Nephron (organoid): Measurements from ENCODE around the gene L3MBTL4.

ENCODE experiments used
- H3K27ac Mint-ChIP-seq, 3 experiments: 2 replicates each; pipeline ENCODE4 v1.8.0; 2020; ENCODE audit warnings: mixed read lengths in 3 of 3, mild to moderate bottlenecking in 2 of 3, moderate library complexity in 1 of 3
- H3K27me3 Mint-ChIP-seq: 2 replicates; pipeline ENCODE4 v1.8.0; 2021; ENCODE audit warnings: low read depth, mild to moderate bottlenecking, moderate library complexity, mixed read lengths
- H3K36me3 Mint-ChIP-seq: 2 replicates; pipeline ENCODE4 v1.8.0; 2020; ENCODE audit warnings: low read depth, mixed read lengths
- H3K4me1 Mint-ChIP-seq: 2 replicates; pipeline ENCODE4 v1.8.0; 2020; ENCODE audit warnings: mixed read lengths
- H3K4me3 Mint-ChIP-seq, 3 experiments: 2 replicates each; pipeline ENCODE4 v1.8.0; 2020; ENCODE audit warnings: mild to moderate bottlenecking in 3 of 3, mixed read lengths in 3 of 3, moderate library complexity in 2 of 3
- H3K9me3 Mint-ChIP-seq: 2 replicates; pipeline ENCODE4 v1.8.0; 2020; ENCODE audit warnings: mixed read lengths
- CTCF ChIP-seq, 3 experiments: fragments of 200-600 bp; sonication (generic); IDR thresholded peaks; one replicate each; pipeline ENCODE4 v1.5.0; 2021; ENCODE audit warnings: antibody characterized with exemption in 3 of 3; ENCODE audit not compliant: unreplicated experiment in 3 of 3

The L3MBTL4 gene

GRCh38 chr18:6362559-6363129 is 52.1 kb downstream of the L3MBTL4 start:
- peak overlapping the region; percentile 35 to 54 (median 42) for H3K27ac Mint-ChIP-seq
- H3K27me3 Mint-ChIP-seq = peaks cover 13% of the 10 kb centered on the region
- H3K4me1 Mint-ChIP-seq = peaks cover 23% of the 10 kb centered on the region
- H3K9me3 Mint-ChIP-seq = no peaks in the 10 kb centered on the region
- no peak for TF ChIP-seq CTCF (IDR thresholded peaks at IDR 0.05; ENCODE audit: unreplicated experiment in 3 of 3)
- peak overlapping the region in 1 of 3 experiments; percentile 37 for H3K4me3 Mint-ChIP-seq
- no peaks in the 10 kb centered on the region for H3K36me3 Mint-ChIP-seq

- no peaks in the 10 kb centered on the region for H3K9me3 Mint-ChIP-seq
- H3K4me3 Mint-ChIP-seq = no peak overlapping the region
- H3K27ac Mint-ChIP-seq = no peak overlapping the region
- peaks cover 9% of the 10 kb centered on the region for H3K27me3 Mint-ChIP-seq
- peaks cover 4% of the 10 kb centered on the region for H3K4me1 Mint-ChIP-seq
- H3K36me3 Mint-ChIP-seq = no peaks in the 10 kb centered on the region
- no peak for TF ChIP-seq CTCF (IDR thresholded peaks at IDR 0.05; ENCODE audit: unreplicated experiment in 3 of 3)
These were observed 57.0 kb downstream of the L3MBTL4 start for GRCh38 chr18:6357668-6358067.

- Mint-ChIP-seq H3K36me3 (no peaks in the 10 kb centered on the region), H3K4me3 (no peak overlapping the region), H3K9me3 (no peaks in the 10 kb centered on the region), H3K27ac (no peak overlapping the region), H3K27me3 (peaks cover 4% of the 10 kb centered on the region), H3K4me1 (no peaks in the 10 kb centered on the region)
- TF ChIP-seq CTCF (IDR thresholded peaks at IDR 0.05; ENCODE audit: unreplicated experiment in 3 of 3) = no peak
These were observed 58.7 kb downstream of the L3MBTL4 start for GRCh38 chr18:6355789-6356589.

- H3K4me3 Mint-ChIP-seq = no peak overlapping the region
- H3K36me3 Mint-ChIP-seq = no peaks in the 10 kb centered on the region
- TF ChIP-seq CTCF (IDR thresholded peaks at IDR 0.05; ENCODE audit: unreplicated experiment in 3 of 3) = no peak
- H3K27ac Mint-ChIP-seq = no peak overlapping the region
- H3K9me3 Mint-ChIP-seq = no peaks in the 10 kb centered on the region
- no peaks in the 10 kb centered on the region for H3K4me1 Mint-ChIP-seq
- no peaks in the 10 kb centered on the region for H3K27me3 Mint-ChIP-seq
These were observed 62.4 kb downstream of the L3MBTL4 start for GRCh38 chr18:6352275-6352674.

GRCh38 chr18:6342990-6343389 is 71.7 kb downstream of the L3MBTL4 start:
- no peak for TF ChIP-seq CTCF (IDR thresholded peaks at IDR 0.05; ENCODE audit: unreplicated experiment in 3 of 3)
- Mint-ChIP-seq H3K27me3 (no peaks in the 10 kb centered on the region), H3K36me3 (no peaks in the 10 kb centered on the region), H3K4me3 (no peak overlapping the region), H3K4me1 (no peaks in the 10 kb centered on the region), H3K9me3 (peaks cover 29% of the 10 kb centered on the region), H3K27ac (no peak overlapping the region)

- Mint-ChIP-seq H3K27me3 (no peaks in the 10 kb centered on the region), H3K36me3 (no peaks in the 10 kb centered on the region), H3K9me3 (peaks cover 29% of the 10 kb centered on the region), H3K4me1 (no peaks in the 10 kb centered on the region), H3K27ac (no peak overlapping the region), H3K4me3 (no peak overlapping the region)
- TF ChIP-seq CTCF (IDR thresholded peaks at IDR 0.05; ENCODE audit: unreplicated experiment in 3 of 3) = no peak
These were observed 73.0 kb downstream of the L3MBTL4 start for GRCh38 chr18:6341709-6342108.
